IPS DF 19.7 (cell line): Measurements from ENCODE around the gene MRRF.
"Not testable (repeated sequence)": the region's sequence is repeated elsewhere in the genome, so short reads cannot be mapped to it uniquely, and the experiment has no call there.

Experiments used
- DNase-seq: peaks from one replicate; pipeline ENCODE4 v3.0.0-alpha.2; 2013; ENCODE audit warnings: low read depth, low spot score

MRRF gene

GRCh38 chr9:122355336-122355875 lies 90.7 kb downstream of the MRRF start:
- no peak for DNase-seq

GRCh38 chr9:122356627-122357026 lies 91.9 kb downstream of the MRRF start:
- no peak for DNase-seq

DNA sequence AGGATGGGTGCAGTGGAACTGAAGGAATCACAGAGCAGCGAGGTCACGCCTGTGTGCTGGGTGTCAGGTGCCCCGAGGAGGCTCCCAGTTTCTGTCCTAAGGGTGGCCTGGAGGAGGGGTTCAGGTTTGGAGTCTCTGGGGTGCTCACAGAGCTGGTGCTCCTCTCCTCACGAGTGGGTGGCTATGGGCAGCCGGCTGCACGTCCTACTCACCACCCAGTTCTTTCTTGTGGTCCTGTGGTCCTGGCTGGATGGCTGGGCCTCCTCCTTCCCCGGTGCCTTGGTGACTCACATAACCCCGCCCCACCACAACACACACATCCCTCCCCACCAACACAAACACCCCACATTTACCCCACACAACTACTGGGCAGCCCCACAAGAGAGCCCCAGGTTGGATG lies 96.2 kb downstream of the MRRF start:
- DNase-seq, result no peak

- DNase-seq, result not testable (repeated sequence)
Measured at GRCh38 chr9:122363131-122363530, 98.4 kb downstream of the MRRF start.

GRCh38 chr9:122364117-122364782 lies 99.6 kb downstream of the MRRF start:
- no peak for DNase-seq

GRCh38 chr9:122364783-122365150 lies 100.1 kb downstream of the MRRF start:
- no peak for DNase-seq

DNA sequence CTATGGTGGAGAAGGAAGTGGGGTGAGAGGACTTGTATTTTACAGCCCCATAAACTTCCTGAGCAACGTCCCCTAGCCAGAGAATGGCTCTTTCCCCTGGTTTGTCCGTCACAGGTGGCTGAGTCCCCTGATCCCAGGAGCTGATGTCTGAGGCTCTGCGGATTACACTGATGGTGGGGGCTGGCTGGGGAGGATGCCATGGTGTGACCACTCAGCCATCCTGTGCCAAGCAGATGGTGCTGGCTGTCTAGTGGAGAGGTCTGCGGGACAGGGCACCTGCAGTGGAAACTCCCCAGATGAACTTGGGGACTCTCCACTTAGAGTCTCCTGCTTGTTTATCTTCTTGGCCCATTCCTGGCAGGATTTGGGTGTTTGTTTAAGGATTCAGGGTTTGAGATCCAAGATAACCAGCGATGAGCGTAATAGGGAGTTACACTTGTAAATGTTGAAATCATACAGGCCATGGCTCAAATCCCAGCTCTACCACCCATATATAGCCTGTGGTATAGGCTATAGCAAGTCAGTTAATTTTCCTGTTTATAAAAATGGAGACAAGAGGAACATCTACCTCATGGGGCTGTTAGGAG lies 101.5 kb downstream of the MRRF start:
- no peak for DNase-seq

DNA sequence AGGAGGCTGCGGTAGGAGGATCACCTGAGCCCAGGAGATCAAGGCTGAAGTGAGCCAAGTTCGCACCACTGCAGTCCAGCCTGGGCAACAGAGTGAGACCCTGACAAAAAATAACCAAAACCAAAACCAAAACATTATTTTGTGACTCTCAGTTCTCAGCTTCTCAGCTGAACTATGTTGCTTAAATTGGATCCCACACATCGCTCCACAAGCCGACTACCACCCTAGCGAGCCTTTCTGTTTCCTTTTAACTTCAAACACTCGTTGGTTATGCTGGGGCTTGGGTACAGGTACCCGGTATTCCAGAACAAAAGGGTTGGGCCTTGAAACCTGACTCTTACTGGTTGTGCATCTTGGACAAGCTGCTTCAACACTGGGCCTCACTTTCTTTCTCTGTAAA lies 102.4 kb downstream of the MRRF start:
- DNase-seq, result no peak

- DNase-seq, result no peak
Measured at GRCh38 chr9:122367774-122368460, 103.2 kb downstream of the MRRF start.

- no peak for DNase-seq
Measured at GRCh38 chr9:122368642-122369041, 104.0 kb downstream of the MRRF start.

- no peak for DNase-seq
Measured at GRCh38 chr9:122370303-122370702, 105.6 kb downstream of the MRRF start.

GRCh38 chr9:122370869-122371755 lies 106.4 kb downstream of the MRRF start, which contains the start of gene PTGS1:
PTGS1 (plus strand) TSS chr9:122371024; CDS start chr9:122371085, 61 bp downstream.
- DNase-seq, result no peak

- no peak for DNase-seq
Measured at GRCh38 chr9:122371846-122372245, 107.2 kb downstream of the MRRF start.

- no peak for DNase-seq
Measured at GRCh38 chr9:122372856-122373845, 108.5 kb downstream of the MRRF start.

DNA sequence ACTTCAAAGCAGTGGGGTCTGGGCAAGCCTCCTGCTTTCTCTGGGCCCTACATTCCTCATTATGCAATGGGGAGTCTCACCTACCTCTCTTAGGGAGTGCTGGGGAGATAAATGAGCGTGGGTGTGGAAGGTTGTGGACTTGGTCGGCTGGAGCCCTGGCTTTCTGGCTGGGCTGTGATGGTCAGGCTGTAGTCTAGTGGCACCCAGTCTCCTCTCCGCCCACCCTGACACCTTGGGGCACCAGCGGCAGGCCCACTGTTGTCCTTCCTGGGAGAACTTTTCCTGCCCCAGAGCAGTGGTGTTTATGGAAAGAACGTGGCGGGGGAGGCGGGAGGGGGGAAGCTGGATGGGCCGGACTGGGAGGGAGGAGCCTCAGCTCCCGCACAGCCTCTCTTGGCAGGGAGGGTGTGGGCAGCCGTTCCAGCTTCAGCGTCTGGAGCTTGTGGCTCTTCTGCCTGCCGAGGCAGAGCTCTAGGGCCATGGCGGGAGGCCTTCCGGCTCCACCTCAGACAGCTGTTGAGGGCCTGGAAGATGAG lies 110.3 kb downstream of the MRRF start:
- DNase-seq, result no peak

DNA sequence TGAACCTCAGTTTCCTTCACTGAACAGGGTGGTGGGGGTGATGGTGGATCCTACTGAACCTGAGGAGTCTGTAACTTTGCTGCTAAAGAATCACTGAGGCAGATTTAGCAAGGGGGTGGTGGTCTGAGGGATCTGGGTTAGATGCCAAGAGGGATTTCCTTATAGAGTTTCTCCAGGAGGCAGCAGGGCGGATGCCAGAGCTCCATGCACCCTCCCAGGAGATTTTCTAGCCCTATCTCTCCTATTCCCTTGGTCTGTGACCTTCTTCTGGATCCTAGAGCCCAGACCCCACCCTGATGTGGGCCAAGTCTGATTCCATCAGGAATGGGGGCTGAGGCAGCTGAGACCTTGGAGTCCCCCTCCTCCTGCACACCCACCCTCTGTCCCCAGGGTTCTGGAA lies 112.1 kb downstream of the MRRF start:
- no peak for DNase-seq

DNA sequence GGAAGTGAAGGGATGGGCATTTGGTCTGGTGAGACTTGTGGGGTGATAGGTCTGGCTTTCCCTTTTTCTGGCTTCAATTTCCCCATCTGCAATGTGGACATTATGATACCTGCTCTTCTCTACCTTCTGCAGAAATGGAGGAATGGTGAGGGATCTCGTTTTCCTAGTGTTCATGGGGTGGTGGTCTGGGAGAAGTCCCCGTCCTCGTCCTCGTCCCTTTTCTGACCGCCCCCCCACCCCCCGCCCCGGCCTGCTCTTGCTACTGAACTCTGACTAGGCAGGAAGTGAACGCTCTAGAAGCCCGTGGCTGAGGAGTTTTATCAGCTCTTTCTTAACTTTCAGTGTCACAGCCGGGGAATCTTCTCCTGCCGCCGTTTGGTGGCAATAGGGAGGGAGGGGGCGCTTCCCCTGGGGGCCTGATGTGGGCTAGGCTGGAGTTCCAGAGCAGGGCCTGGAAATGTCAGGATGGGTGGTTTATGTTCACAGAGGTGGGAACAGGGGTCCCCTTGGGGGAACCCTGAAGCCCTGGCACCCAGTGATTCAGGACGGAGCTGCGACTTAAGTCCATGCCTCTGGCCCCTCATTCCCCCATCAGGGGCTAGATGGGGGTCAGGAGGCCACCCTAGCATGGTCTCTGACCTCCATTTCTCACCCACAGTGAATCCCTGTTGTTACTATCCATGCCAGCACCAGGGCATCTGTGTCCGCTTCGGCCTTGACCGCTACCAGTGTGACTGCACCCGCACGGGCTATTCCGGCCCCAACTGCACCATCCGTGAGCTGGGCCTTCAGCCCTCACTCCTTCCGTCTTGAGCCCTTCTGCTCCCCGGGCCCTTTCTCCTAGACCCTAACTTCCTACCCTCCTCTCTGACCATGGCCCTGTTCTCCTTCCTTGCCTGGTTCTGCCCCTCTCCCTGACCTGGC lies 112.8 kb downstream of the MRRF start:
- no peak for DNase-seq

DNA sequence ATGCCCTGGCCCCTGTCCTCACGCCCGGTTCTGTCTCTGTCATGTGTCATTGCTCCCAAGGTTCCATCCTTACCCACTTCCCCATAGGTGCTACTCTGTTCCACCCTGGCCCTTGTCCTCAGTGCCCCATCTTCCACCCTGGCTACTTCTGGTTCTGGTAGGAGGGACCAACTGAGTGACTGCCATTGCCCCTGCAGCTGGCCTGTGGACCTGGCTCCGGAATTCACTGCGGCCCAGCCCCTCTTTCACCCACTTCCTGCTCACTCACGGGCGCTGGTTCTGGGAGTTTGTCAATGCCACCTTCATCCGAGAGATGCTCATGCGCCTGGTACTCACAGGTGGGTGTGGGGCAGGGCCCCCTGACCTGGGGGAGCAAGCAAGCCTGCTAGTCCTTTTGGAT lies 113.6 kb downstream of the MRRF start:
- DNase-seq, result no peak

DNA sequence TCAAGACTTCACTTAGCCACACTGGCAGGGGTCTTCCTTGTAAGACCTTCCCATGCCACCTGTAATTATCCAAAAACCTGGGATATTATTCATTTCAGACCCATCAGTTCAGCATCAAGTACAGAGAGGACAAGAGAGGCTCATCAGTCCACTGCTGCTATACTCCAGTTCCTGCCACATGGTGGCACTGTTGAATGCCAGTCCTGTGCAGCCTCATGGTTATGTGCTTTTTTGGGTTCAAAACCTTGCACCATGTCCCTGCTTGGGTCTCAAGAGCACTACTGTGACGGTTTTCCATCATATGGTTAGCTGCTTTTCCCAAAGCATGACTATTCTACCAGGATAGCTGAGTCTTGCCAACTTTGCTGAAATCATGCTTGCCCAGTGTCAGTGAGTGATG lies 114.7 kb downstream of the MRRF start:
- no peak for DNase-seq
